Activated naive CD8-positive, alpha-beta T cell treated with anti-CD3 and anti-CD28 coated beads, Interleukin-2, amount 50 U/mL, for 24 hours (primary cell): ENCODE results near the gene NEDD8.
"Not testable (repeated sequence)": the region's sequence is repeated elsewhere in the genome, so short reads cannot be mapped to it uniquely, and the experiment has no call there.

Experiments
- ATAC-seq: fragments of 150-1000 bp; cut with Tn5 transposase; one replicate; pipeline ENCODE4 v1.10.0; 2021
- DNase-seq: peaks from one replicate; pipeline ENCODE4 v3.0.0; 2021
- H3K27ac Mint-ChIP-seq: one replicate; pipeline ENCODE4 v1.8.0; 2021; ENCODE audit warnings: mild to moderate bottlenecking, mixed read lengths
- H3K27me3 Mint-ChIP-seq: one replicate; pipeline ENCODE4 v1.8.0; 2021; ENCODE audit warnings: mixed read lengths
- H3K36me3 Mint-ChIP-seq: one replicate; pipeline ENCODE4 v1.8.0; 2021; ENCODE audit warnings: low read depth, mixed read lengths
- H3K4me1 Mint-ChIP-seq: one replicate; pipeline ENCODE4 v1.8.0; 2021; ENCODE audit warnings: mixed read lengths
- H3K4me3 Mint-ChIP-seq: one replicate; pipeline ENCODE4 v1.8.0; 2021; ENCODE audit warnings: mild to moderate bottlenecking, moderate library complexity, mixed read lengths
- H3K9me3 Mint-ChIP-seq: one replicate; pipeline ENCODE4 v1.8.0; 2021; ENCODE audit warnings: mixed read lengths

Gene NEDD8

DNA sequence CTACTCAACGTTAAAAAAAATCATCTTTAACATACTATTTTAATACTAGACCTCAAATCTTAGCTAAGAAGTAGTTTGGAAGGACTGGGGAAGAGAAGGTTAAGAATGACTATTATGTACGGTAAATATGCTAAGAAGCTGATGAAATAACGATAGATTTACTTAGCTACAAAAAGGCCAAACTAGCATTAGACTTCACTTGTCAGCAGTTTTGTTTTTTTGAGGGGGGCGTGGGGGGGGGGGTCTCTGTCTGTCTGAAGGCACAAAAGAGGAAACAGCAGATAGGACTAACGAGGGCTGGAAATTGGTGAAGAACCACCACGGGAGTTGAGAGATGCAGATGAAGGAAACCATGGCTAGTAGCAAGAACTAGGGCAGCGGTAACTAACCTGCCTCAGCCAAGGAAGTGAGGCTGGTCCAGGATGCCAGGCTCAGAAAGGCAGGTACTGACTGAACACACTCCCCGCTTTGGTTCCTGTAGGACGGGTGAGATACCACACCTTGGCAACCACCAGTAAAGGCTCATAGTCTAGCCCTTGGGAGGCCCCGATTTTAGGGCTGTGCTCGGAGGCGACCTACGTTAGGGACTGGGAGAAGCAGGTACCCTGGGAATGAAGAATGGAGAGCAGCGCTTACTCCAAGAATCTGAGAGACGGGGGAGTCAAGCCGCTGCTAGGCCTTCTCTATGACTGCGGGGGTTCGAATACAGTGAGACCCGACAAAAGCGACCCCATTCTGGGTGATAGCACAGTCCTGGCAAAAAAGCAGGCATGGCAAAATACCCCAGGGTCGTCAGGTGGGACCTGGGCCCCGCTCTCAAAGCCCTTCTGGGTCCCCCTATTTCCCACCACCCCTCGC lies 675 bp downstream of the NEDD8 start:
- Mint-ChIP-seq H3K27ac (peak overlapping the region; percentile 94), H3K36me3 (peaks cover 21% of the 10 kb centered on the region), H3K9me3 (no peaks in the 10 kb centered on the region), H3K27me3 (no peaks in the 10 kb centered on the region), H3K4me1 (peaks cover 50% of the 10 kb centered on the region), H3K4me3 (peak overlapping the region; percentile 94)
- ATAC-seq (peak; percentile 22), DNase-seq (peak; percentile 22)

DNA sequence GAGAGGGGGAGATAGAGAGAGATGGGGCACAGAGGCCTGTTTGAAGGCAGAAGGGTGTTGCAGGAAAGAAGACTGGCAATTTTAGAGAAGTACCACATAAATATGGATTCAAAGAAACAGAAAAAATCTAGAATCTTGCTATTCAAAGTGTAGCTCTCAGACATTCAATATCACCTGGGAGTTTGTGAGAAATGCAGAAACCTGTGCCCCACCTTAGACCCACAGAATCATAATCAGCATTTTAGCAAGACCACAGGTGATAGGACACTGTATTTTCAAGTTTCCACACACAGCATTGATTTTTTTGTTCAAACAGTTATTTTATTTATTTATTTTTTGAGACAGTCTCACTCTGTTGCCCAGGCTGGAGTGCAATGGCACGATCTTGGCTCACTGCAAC lies 3.3 kb downstream of the NEDD8 start:
- Mint-ChIP-seq H3K27ac (no peak overlapping the region), H3K4me3 (no peak overlapping the region), H3K9me3 (no peaks in the 10 kb centered on the region), H3K36me3 (peaks cover 15% of the 10 kb centered on the region), H3K4me1 (peaks cover 38% of the 10 kb centered on the region), H3K27me3 (no peaks in the 10 kb centered on the region)
- ATAC-seq (no peak), DNase-seq (no peak)

DNA sequence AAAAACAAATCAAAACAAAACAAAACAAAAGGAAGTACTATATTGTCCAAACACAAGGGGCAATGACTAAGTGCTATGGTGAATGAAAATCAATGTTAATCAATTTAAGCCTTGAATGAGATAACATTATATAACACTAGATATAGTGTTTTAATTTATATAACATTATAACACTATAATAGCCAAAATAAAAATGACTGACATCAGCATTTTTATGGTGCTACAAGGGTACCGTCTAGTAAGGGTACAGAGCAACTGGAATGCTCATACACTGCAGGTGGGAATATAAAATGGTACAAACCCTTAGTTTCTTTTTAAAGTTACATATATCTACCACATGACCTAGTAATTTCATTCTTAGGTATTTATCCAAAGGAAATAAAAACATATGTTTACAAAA lies 5.7 kb downstream of the NEDD8 start:
- no peaks in the 10 kb centered on the region for H3K9me3 Mint-ChIP-seq
- peaks cover 28% of the 10 kb centered on the region for H3K4me1 Mint-ChIP-seq
- ATAC-seq (no peak), DNase-seq (no peak)
- H3K36me3 Mint-ChIP-seq, result peaks cover 15% of the 10 kb centered on the region
- H3K27me3 Mint-ChIP-seq, result no peaks in the 10 kb centered on the region
- no peak overlapping the region for H3K4me3 Mint-ChIP-seq
- H3K27ac Mint-ChIP-seq, result no peak overlapping the region

DNA sequence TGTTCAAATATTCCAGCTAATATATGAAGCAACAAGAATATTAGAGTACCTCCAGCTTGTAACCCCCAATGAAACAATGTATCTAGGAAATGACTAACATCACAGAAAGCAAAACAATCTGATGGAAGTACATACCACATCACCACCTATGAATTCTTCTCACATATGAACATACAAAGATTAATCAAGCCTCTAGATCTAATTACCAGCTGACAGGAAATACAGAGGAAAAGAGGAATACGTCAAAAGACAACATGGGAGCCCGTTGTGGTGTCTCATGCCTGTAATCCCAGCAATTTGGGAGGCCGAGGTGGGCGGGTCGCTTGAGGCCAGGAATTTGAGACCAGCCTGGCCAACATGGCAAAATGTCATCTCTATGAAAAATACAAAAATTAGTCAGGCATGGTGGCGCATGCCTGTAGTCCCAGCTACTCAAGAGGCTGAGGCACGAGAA lies 7.5 kb downstream of the NEDD8 start:
- Mint-ChIP-seq H3K4me3 (no peak overlapping the region), H3K36me3 (peaks cover 15% of the 10 kb centered on the region), H3K9me3 (no peaks in the 10 kb centered on the region), H3K4me1 (peaks cover 21% of the 10 kb centered on the region), H3K27me3 (no peaks in the 10 kb centered on the region), H3K27ac (peak overlapping the region; percentile 17)
- DNase-seq (no peak), ATAC-seq (no peak)

DNA sequence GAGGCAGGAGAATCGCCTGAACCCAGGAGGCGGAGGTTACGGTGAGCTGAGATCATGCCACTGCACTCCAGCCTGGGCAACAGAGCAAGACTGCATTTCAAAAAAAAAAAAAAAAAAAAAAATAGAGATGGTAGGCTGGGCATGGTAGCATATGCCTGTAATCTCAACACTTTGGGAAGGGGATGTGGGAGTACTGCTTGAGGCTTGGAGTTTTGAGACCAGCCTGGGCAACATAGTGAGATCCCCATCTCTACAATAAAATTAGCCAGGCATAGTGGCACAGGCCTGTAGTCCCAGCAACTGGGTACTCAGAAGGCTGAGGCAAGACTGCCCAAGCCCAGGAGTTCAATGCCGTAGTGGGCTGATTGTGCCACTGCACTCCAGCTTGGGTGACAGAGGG lies 9.2 kb downstream of the NEDD8 start:
- not testable (repeated sequence) for H3K4me3 Mint-ChIP-seq

DNA sequence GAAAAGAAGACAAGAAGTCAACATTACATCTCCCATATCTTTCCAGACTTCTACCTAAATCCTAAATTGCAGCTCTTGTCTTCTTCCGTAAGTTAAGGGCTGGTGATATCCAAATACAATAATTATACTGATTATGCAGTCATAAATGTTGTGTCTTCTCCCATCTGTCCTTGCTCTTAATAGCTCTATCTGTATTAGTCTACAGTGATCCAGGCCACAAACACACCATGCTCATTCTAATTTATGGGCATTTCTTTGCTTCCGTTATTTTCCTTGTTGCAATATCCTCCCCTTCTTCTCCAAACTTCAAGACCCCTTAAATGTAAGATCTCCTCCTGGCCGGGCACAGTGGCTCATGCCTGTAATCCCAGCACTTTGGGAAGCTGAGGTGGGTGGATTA lies 12.6 kb downstream of the NEDD8 start:
- peaks cover 18% of the 10 kb centered on the region for H3K4me1 Mint-ChIP-seq
- peaks cover 6% of the 10 kb centered on the region for H3K36me3 Mint-ChIP-seq
- no peak overlapping the region for H3K27ac Mint-ChIP-seq
- ATAC-seq, result no peak
- no peaks in the 10 kb centered on the region for H3K27me3 Mint-ChIP-seq
- H3K9me3 Mint-ChIP-seq, result no peaks in the 10 kb centered on the region
- no peak for DNase-seq
- H3K4me3 Mint-ChIP-seq, result no peak overlapping the region

More for the DNA sequence above, 9.2 kb downstream of the NEDD8 start:
- H3K27me3 Mint-ChIP-seq, H3K9me3 Mint-ChIP-seq, DNase-seq, H3K27ac Mint-ChIP-seq, ATAC-seq: not testable (repeated sequence)
- Mint-ChIP-seq H3K4me1 (peaks cover 14% of the 10 kb centered on the region), H3K36me3 (peaks cover 19% of the 10 kb centered on the region)

DNA sequence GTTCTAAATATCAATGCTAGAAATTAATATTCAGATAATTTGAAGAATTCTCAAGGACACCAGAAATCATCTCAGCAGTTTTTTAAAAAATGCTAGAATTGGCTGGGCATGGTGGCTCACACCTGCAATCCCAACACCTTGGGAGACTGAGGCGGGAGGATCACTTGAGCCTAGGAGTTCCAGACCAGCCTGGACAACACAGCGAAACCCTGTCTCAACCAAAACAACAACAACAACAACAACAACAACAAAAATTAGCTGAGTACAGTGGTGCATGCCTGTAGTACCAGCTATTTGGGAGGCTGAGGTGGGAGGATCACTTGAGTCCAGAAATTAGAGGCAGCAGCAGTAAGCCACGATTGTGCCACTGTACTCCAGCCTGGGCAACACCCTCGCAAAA lies 13.1 kb downstream of the NEDD8 start:
- Mint-ChIP-seq H3K36me3 (peaks cover 8% of the 10 kb centered on the region), H3K4me3 (no peak overlapping the region)
- no peak for ATAC-seq

DNA sequence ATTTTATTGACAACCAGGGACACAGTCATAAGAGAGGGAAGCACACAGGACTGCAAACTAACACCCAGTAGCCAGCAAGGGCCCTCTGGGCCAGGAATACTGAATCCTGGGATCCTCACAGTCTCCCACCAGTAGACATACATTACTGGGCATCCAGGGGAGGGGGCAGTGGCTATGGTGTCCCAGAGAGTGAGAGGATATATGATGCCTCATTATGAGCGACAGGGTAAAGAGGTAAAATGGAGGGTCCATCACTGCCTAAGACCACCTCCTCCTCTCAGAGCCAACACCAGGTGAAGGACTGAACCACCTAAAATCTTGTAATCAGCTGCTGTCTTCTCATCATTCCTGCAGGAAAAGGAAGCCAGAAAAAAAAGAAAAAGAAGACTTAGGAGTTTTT lies 15.3 kb downstream of the NEDD8 start:
- not testable (repeated sequence) for ATAC-seq, H3K9me3 Mint-ChIP-seq, H3K4me3 Mint-ChIP-seq, H3K27ac Mint-ChIP-seq, DNase-seq, H3K27me3 Mint-ChIP-seq
- Mint-ChIP-seq H3K4me1 (peaks cover 39% of the 10 kb centered on the region), H3K36me3 (peaks cover 18% of the 10 kb centered on the region)

More for the DNA sequence above, 13.1 kb downstream of the NEDD8 start:
- DNase-seq, result no peak
- H3K4me1 Mint-ChIP-seq, result peaks cover 21% of the 10 kb centered on the region
- H3K27me3 Mint-ChIP-seq, result no peaks in the 10 kb centered on the region
- no peaks in the 10 kb centered on the region for H3K9me3 Mint-ChIP-seq
- H3K27ac Mint-ChIP-seq, result no peak overlapping the region

DNA sequence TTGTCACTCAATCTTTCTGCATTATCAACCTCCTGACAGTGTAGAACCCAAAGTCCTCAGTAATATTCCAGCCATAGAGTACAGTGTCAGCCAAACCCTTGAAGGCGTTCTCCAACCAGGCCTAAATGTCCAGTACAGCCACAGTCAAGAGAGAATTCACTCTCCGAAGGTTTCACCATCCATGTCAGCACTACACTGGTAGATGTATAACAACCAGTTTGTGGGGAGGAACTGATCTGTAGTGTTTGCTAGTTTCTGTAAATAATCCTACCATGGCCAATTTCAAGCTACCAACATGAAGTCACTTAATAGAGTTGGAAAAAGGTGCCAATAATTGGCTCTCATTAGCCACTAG lies 15.8 kb downstream of the NEDD8 start:
- no peak for ATAC-seq
- H3K4me3 Mint-ChIP-seq, result peak overlapping the region; percentile 99
- peak overlapping the region; percentile 99 for H3K27ac Mint-ChIP-seq
- H3K36me3 Mint-ChIP-seq, result peaks cover 23% of the 10 kb centered on the region
- no peaks in the 10 kb centered on the region for H3K9me3 Mint-ChIP-seq
- peaks cover 2% of the 10 kb centered on the region for H3K27me3 Mint-ChIP-seq
- no peak for DNase-seq
- peaks cover 44% of the 10 kb centered on the region for H3K4me1 Mint-ChIP-seq

DNA sequence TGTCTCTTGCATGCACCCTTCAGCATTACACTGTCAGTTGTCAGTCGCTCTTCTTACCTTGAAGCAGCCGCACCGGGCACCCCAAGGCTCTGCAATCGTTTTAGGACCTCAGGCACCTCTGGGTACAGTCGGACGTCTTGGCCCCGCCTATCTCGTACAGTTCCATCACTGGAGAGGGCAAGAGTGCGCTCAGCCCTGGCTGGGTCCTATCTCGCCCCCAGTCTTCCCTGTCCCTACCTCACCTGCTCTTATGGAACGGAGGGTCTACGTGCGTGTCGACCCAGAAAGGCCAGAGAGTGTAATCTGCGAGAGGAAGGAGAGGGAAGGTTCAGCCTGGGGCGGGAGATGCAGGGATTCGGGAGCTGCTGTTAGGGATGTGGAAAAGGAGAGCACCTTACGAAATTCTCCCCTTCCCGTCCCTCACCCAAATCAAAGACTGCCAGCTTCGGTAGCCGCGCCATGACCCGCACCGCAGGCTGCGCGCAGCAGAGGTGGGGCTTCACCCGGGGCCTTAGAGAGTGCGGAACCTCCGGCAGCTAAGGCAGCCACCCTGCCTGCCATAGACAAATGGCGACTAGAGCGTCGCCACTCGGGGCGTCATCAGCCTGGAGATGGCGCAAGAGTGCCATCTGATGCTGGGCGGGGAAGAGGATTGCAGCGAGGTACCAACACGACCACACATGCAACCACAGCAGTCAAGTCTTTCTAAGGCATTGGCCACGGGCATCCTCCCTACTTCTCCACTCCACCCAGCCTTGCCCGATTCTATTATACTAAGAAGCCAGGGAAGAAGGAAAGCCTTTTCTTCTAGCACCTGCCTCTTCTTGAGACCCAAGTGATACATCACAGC lies 16.4 kb downstream of the NEDD8 start, which contains the start of gene MDP1:
MDP1 (minus strand) TSS at position 572 of the 850 bp plus-strand sequence; CDS start at position 461, 111 bp downstream.
- H3K27me3 Mint-ChIP-seq, result peaks cover 2% of the 10 kb centered on the region
- H3K9me3 Mint-ChIP-seq, result no peaks in the 10 kb centered on the region
- peaks cover 46% of the 10 kb centered on the region for H3K4me1 Mint-ChIP-seq
- DNase-seq, result peak; percentile 86
- H3K4me3 Mint-ChIP-seq, result peak within 1 kb of the TSS; percentile 99
- H3K36me3 Mint-ChIP-seq, result peaks cover 26% of the 10 kb centered on the region
- H3K27ac Mint-ChIP-seq, result peak within 1 kb of the TSS; percentile 99
- peak; percentile 67 for ATAC-seq

DNA sequence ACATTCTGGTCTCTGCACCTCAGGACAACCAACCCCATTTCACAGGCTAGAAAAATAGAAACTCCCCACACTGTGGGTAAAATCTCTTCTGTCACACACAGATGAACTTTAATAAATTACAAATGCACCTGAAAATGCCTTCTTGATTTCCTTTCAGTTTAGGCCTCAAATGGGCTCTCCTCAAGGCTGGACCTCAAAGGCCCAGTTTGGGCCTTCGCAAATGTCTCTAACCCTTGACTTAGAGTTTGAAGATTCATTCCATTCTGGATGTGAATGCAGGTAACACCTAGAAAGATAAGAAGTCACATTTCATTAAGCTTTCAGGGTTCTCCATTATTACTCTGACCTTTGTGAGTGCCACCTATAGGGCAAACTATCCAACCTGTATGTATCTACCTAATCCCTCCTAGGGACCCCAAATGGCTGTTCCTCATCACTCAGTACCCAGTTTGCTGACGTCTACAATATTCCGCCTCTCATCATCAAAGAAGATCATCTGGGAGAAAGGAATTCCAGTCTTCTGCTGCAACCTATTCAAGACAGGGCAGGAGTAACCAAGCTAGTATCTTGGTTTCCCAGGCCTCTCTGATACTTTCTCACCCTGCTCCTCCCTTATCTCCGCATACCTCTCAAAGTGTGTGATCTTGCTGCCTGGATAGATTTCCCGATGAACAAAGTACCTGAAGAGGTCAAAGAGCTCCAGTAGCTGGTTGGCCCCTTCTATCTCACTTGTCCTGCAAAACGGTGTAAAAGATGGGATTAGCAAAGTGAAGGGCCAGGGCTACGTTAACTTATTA lies 18.1 kb downstream of the NEDD8 start:
- DNase-seq (no peak), ATAC-seq (no peak)
- peaks cover 50% of the 10 kb centered on the region for H3K4me1 Mint-ChIP-seq
- H3K27me3 Mint-ChIP-seq, result peaks cover 2% of the 10 kb centered on the region
- peak overlapping the region; percentile 99 for H3K4me3 Mint-ChIP-seq
- peak overlapping the region; percentile 99 for H3K27ac Mint-ChIP-seq
- H3K36me3 Mint-ChIP-seq, result peaks cover 37% of the 10 kb centered on the region
- H3K9me3 Mint-ChIP-seq, result no peaks in the 10 kb centered on the region

DNA sequence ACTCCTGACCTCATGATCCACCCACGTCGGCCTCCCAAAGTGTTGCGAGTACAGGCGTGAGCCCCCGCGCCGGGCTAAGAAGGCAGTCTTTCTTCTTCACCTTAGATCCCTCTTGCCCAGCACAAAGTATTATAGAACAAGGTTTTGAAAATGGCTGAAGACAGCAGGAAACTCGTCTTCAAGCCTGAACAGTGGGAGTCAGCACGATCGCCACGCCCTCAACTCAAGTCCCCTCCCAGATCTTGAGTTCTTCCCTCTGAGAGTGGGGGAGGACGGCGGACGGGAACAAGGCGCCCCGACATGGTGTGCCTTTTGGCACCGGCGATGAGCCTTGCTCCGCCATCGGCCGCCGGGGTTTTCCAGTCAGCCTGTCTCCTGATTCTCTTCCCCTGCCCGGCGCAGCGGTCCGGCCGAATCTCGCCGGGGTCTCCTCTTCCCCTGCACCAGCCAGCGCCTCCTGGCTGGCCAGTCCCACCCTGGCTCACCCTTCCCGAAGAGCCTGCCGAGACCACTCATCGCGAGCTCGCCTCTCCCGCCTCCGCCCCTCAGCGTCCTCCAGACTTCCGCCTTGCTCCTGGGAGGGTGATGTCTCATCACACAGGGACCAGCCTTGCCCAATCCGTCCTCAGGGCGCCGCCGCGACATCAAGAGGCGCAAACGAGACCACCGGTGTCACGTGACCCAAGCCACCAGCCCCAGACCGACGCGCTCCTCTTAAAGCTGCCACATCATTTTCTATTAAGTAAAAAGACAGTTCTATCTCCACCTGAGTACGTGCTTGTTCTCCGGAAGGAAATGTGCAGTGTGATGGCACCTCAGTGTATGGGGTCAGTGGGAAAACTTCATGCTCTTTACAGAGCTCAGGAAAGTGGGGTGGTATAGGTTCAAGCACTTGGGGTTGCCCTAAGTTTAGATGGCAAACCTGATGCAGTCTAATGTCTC lies 19.0 kb downstream of the NEDD8 start, which contains the start of gene CHMP4A:
CHMP4A (minus strand) TSS at position 565 of the 942 bp plus-strand sequence; CDS start at position 516, 49 bp downstream.
- ATAC-seq (peak; percentile 90), DNase-seq (peak; percentile 97)
- H3K27me3 Mint-ChIP-seq, result peaks cover 2% of the 10 kb centered on the region
- H3K4me3 Mint-ChIP-seq, result peak within 1 kb of the TSS; percentile 99
- H3K4me1 Mint-ChIP-seq, result peaks cover 50% of the 10 kb centered on the region
- H3K27ac Mint-ChIP-seq, result peak within 1 kb of the TSS; percentile 99
- no peaks in the 10 kb centered on the region for H3K9me3 Mint-ChIP-seq
- peaks cover 41% of the 10 kb centered on the region for H3K36me3 Mint-ChIP-seq

DNA sequence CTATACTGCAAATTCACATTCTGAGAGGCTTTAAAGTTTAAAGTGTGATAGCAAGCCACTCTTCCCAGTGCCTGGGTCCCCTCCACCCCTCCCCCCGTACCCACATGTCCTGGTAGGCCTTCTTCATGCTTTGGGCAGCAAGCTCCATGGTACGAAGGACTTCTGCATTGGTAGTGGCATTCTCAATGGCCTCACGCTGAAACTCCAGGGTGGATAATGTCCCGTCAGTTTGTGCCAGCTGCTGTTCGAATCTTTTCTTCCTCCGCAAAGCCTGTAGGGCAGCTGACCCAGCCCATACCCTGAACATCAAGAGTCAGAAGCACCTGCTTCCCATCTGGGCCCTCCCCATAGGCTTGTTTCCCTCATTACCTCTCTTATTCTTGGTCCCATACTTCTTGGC lies 20.9 kb downstream of the NEDD8 start:
- DNase-seq (no peak), ATAC-seq (no peak)
- Mint-ChIP-seq H3K9me3 (no peaks in the 10 kb centered on the region), H3K4me1 (peaks cover 65% of the 10 kb centered on the region), H3K36me3 (peaks cover 57% of the 10 kb centered on the region), H3K27ac (peak overlapping the region; percentile 29), H3K4me3 (peak overlapping the region; percentile 99), H3K27me3 (peaks cover 2% of the 10 kb centered on the region)
